Brain microvascular endothelial cell (primary cell): ENCODE results near the gene OGFOD1.

Source experiments
- DNase-seq: peaks from one replicate; pipeline ENCODE4 v3.0.0-alpha.2; 2020
- H3K27ac ChIP-seq: fragments of 250-450 bp; sonication (Bioruptor Pico); 2 replicates; pipeline ENCODE4 v1.5.1; 2020; ENCODE audit warnings: mild to moderate bottlenecking, moderate library complexity
- H3K27me3 ChIP-seq: fragments of 250-450 bp; sonication (Bioruptor Pico); replicated peaks from 2 replicates; pipeline ENCODE4 v1.5.1; 2020; ENCODE audit warnings: mild to moderate bottlenecking
- H3K36me3 ChIP-seq: fragments of 250-450 bp; sonication (Bioruptor Pico); replicated peaks from 2 replicates; pipeline ENCODE4 v1.5.1; 2020; ENCODE audit warnings: mild to moderate bottlenecking
- H3K4me3 ChIP-seq: 2 replicates; pipeline ENCODE4 v1.5.1; 2011; ENCODE audit warnings: low read depth, mild to moderate bottlenecking, control low read depth, low read length, moderate library complexity
- in situ Hi-C: cut with HindIII; loops from 2 replicates; pipeline ENCODE4 v1.10.0; 2017; ENCODE audit warnings: low sequenced_read_pairs, low pct_ligation_motif_present
- TF ChIP-seq, protein P1 (sequence below): IDR thresholded peaks from 2 replicates; pipeline ENCODE4 v1.5.1; 2011; ENCODE audit warnings: low read depth, mild to moderate bottlenecking, moderate library complexity, low read length, control low read depth, inconsistent platforms; ENCODE audit errors: missing control alignments

Gene OGFOD1

DNA sequence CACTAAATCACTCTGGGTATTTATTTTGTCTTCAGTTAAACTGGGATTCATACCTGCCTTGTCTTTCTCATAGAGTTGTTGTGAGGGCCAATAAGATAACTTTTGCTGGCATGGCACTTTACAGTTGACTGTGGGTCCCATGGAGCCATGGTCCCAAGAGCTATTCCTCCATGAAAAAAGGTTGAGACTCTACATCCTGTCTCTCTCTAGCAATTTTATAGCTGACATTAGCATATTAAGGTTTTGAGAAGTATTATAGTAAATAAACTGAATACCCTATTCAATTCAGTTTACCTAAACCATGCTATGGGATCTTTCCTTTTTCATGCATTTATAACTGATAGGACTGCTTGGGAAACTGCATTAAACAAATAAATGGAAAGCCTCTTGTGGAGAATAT lies 17.4 kb downstream of the OGFOD1 start:
- Histone ChIP-seq H3K27ac (no peak overlapping the region), H3K27me3 (no peaks in the 10 kb centered on the region), H3K4me3 (no peak overlapping the region), H3K36me3 (peaks cover 81% of the 10 kb centered on the region)
- no peak for DNase-seq
- TF ChIP-seq, protein P1, sequence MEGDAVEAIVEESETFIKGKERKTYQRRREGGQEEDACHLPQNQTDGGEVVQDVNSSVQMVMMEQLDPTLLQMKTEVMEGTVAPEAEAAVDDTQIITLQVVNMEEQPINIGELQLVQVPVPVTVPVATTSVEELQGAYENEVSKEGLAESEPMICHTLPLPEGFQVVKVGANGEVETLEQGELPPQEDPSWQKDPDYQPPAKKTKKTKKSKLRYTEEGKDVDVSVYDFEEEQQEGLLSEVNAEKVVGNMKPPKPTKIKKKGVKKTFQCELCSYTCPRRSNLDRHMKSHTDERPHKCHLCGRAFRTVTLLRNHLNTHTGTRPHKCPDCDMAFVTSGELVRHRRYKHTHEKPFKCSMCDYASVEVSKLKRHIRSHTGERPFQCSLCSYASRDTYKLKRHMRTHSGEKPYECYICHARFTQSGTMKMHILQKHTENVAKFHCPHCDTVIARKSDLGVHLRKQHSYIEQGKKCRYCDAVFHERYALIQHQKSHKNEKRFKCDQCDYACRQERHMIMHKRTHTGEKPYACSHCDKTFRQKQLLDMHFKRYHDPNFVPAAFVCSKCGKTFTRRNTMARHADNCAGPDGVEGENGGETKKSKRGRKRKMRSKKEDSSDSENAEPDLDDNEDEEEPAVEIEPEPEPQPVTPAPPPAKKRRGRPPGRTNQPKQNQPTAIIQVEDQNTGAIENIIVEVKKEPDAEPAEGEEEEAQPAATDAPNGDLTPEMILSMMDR = no peak
- in situ Hi-C loops = no loop called here

GRCh38 chr16:56469748-56470147 lies 18.4 kb downstream of the OGFOD1 start:
- Histone ChIP-seq H3K36me3 (peaks cover 76% of the 10 kb centered on the region), H3K4me3 (no peak overlapping the region), H3K27ac (no peak overlapping the region)

GRCh38 chr16:56470232-56470631 lies 18.9 kb downstream of the OGFOD1 start:
- H3K27me3 ChIP-seq = no peaks in the 10 kb centered on the region
- no peak for DNase-seq
- H3K4me3 ChIP-seq = no peak overlapping the region
- TF ChIP-seq, protein P1 = no peak
- in situ Hi-C loops = no loop called here
- no peak overlapping the region for H3K27ac ChIP-seq
- H3K36me3 ChIP-seq = peaks cover 76% of the 10 kb centered on the region

More at GRCh38 chr16:56469748-56470147, 18.4 kb downstream of the OGFOD1 start:
- no peaks in the 10 kb centered on the region for H3K27me3 ChIP-seq
- TF ChIP-seq, protein P1 = no peak
- in situ Hi-C loops = no loop called here
- no peak for DNase-seq

GRCh38 chr16:56470666-56471065 lies 19.3 kb downstream of the OGFOD1 start:
- Histone ChIP-seq H3K27me3 (no peaks in the 10 kb centered on the region), H3K27ac (no peak overlapping the region), H3K36me3 (peaks cover 81% of the 10 kb centered on the region), H3K4me3 (no peak overlapping the region)
- no peak for DNase-seq
- TF ChIP-seq, protein P1 = no peak
- in situ Hi-C loops = no loop called here

- in situ Hi-C loops = no loop called here
- DNase-seq = no peak
- peaks cover 74% of the 10 kb centered on the region for H3K36me3 ChIP-seq
Measured at GRCh38 chr16:56475201-56475600, 23.8 kb downstream of the OGFOD1 start.

More at GRCh38 chr16:56475201-56475600, 23.8 kb downstream of the OGFOD1 start:
- TF ChIP-seq, protein P1 = no peak
- Histone ChIP-seq H3K27ac (no peak overlapping the region), H3K27me3 (no peaks in the 10 kb centered on the region), H3K4me3 (no peak overlapping the region)
